Stimulated activated CD4-positive, alpha-beta T cell treated with anti-CD3 and anti-CD28 coated beads, TNF-alpha, amount 100 ng/mL, for 4 hours (primary cell): ENCODE results near the gene NTRK2.

Experiments used
- DNase-seq, 3 experiments: peaks; one replicate each; pipeline ENCODE4 v3.0.0-alpha.2; 2020; ENCODE audit warnings: low read depth in 3 of 3

NTRK2 gene

DNA sequence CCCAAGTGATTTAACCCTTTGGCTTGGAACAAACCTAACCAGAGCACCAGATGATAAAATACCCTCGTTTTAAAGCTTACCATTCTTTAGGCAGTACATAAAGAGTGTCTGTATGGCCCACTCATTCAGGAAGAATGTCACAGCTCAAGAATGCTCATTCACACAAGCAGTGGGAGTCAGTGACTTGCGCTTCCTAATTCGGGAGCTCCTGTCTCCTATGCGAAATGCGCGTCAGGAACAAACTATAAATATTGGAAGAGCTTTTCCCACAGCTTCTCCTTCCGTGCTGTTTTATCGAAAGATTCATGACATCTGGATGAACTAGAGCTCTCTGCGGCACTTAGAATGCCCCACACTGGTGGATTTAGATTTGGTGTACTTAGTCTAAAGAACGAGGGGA lies 66.6 kb downstream of the NTRK2 start:
- DNase-seq: no peak

DNA sequence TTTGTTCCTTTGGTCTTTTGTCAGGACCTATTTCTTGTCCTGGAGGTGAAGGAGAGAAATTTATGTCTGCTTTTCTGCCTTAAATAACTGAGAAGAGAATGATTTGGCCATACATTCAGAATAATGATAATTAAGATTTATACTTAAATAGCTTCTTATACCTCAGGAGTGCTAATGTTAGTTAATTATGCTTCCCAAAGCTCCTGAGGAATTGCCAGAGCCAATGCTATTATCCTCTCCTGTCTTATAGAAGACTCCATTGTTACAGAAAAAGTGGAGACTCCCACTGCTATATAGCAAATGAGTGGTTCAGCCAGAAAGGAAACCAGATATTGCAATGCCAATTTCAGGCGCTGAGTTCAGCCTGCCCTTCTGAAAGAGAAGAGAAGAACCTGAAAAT lies 67.0 kb downstream of the NTRK2 start:
- DNase-seq: no peak

DNA sequence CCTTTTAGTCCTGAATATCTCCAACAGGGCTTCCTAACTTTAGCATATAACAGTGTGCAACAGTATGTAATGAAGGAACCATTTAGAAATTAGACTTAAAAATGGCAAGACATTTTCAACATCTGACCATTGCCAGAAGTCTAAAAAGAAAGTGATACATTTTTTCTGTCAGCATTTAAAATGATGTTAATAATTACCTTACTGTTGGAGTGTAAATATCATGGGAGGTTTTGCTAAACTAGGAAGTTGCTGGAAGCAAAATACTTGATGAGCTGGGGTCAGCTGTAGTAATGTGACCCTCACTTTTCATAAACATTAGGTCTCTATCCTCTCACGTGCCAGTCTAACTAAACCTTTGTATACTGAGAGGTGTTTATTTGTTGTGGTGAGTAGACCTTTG lies 68.8 kb downstream of the NTRK2 start:
- no peak for DNase-seq

DNA sequence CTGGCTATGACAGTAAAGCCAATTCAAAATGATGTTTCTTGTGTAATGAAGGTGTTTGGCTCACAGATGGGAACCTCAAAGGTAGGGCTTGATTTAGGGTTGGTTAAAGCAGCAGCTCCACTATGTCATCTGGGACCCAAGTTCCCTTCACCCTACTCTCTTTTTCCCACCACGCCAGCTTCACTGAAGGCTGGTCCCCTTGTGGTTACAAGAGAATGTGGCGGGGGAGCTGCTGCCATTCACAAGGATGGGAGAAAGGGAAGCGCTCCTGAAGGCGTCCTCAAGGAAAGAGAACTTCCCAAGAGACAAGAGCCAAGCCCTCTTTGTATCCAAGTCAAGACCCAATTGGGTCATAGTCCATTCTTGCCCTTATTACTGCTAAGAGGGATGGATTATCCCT lies 72.7 kb downstream of the NTRK2 start:
- DNase-seq: no peak

DNA sequence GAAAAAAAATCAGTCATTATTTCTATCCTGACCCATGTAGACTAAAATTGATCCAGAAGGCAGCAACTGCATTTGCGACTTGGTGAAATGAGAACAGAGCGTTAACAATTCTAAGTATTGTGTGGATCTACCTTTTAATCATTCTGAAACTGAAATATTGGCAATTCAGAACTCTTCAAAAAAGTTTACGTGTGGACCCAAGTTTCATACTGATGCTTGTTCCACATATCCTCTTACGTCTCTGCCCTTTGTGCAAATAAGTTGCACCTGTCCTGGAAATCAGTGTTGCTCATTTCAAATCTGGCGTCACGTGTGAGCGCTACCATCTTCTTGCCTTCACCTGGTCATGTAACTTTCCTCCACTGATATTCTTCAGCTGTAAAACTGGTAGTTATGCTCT lies 74.7 kb downstream of the NTRK2 start:
- no peak for DNase-seq

DNA sequence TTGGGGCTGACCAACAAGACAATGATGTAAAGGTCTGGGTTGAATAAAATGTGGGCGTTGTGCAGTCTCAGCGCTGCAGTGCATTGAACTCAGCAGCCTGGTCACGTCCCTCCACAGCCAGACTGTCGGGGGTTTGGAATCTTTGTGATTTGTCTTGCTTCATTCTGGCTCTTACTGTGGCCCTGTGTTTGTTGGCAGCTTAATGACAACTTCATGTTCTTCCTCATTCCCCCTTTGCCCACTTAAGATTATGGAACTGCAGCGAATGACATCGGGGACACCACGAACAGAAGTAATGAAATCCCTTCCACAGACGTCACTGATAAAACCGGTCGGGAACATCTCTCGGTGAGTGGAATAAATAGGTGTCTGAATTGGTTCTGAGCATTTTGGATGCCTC lies 75.2 kb downstream of the NTRK2 start:
- no peak for DNase-seq

DNA sequence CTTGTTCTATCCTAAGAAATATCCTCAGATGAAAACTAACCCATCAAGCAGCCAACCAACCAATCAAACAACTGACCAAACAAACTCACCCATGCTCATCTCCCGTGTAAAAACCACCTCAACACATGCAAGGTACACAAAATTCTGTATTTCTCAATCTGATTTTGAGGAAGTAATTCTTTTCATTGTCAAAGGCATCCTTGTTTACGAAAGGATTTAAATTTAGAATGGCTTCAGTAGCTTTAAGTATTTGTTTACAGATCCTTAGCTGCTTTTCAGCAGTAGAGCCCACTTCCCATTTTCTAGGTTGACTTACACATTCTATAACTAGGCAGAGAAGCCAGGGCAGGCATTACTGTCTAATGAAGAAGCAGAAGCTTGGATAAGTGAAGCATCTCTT lies 78.6 kb downstream of the NTRK2 start:
- no peak for DNase-seq

DNA sequence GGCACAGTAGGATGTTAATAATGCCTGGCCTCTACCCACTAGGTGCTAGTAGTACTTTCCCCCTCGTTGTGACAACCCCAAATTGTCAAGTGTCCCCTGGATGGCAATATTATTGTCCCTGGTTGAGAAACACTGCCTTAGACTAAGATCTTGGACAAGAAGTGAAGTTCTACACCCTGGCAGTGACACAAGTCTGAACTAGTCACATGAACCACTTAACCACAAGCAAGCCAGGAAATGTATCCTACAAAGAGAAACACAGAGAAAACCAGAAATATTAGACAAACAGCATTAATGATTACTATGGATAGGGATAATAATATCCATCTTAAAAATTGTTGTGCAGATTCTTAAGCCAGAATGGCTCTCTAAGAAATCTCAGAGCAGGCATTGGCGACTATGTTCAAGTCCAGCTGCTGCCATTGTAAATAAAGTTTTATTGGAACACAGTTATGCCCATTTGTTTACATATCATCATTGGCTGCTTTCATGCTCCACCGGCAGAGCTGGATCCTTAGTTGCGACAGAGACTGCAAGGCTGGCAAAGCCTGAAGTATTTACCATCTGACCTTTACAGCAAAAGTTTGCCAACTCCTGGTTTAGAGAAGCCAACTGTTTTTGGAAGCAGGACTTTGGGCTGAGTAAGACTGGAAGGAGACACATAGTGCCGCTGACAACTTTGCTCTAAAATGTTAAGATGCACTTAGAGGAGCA lies 80.8 kb downstream of the NTRK2 start:
- no peak for DNase-seq

DNA sequence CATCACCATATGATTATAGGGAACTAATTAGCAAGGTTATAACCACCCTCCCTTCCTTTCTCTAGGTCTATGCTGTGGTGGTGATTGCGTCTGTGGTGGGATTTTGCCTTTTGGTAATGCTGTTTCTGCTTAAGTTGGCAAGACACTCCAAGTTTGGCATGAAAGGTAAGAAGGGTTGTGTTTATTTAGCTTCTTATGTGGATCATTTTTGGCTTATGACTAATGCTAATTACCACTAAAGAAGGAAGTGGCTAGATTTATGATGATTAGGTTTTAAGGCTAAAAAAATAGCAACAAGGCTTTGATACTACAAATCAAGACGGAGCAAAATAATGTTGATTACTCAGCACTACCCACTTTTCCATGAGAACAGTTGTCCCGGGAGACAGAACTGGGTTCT lies 82.4 kb downstream of the NTRK2 start:
- DNase-seq: no peak

DNA sequence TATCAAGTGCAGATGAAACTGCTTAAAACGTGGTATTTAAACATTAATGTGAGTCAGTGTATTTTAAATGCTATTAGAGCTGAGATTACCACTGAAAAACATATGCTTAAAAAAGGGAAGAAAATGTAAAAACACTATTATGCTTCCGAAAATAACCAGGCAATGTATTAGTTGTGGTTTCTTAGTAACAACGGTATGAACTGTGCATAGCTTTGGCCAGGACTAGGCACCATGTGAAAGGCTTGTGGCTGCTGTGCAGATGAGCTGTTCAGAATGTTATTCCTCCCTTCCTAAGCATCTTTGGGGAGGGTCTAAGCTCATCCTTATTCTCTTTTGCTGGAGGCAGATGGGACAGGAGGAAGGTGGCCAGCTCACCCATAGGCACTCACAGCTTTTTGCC lies 84.9 kb downstream of the NTRK2 start:
- DNase-seq: no peak

DNA sequence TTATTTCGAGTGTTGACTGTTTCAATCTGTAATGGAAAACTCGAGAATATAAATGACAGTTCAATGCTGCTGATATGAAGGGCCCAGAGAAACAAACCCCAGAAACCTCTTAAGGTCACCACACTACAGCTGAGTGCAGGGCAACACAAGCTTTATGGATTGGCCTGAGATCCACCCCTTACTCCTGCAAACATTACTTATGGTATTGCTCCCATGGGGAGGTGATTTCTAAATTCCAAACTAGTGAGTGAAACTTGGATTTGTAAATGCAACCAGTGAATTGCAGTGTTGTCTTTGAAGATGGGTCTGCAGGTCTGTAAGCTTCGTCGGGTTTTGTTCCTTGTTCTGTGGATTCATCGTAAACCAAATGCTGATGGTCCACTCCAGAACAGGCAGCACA lies 85.4 kb downstream of the NTRK2 start:
- DNase-seq: no peak

DNA sequence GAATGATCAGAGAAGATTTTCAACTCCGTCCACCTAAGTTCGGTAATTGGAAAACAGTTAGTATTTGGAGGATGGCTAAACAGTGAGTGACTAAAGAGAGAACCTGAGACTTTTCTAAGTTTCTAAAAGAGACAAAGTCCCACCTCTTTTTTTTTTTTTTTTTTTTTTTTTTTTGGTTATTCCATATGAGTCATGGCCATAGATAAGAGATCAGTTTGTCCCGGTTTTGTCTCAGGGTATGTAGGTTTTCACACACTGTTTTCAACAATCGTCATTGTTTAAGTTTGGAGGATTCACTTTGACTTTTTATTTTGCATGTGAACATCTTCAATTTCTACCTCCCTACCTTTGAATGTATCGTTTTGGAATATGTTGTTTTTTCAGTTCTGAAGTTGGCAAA lies 85.9 kb downstream of the NTRK2 start:
- DNase-seq: no peak

DNA sequence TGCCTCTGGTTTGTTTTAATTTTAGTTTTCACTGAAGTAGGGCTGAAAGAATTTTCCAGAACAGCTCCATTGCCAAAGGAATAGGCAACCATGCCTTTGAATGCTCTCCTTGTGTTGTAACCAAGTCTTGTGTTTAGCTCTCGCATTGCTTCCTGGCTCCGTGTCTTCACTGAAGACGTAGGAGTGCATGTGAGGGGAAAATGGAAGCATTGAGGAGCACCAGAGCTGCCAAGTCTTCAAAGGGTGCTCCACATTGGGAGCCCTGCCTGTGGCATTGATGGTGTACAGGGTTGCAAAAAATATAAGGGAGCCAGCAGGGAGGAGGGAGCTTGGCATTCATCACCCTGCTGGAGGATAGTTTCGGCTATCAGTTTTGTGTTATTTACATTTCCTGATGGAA lies 86.6 kb downstream of the NTRK2 start:
- DNase-seq: no peak

DNA sequence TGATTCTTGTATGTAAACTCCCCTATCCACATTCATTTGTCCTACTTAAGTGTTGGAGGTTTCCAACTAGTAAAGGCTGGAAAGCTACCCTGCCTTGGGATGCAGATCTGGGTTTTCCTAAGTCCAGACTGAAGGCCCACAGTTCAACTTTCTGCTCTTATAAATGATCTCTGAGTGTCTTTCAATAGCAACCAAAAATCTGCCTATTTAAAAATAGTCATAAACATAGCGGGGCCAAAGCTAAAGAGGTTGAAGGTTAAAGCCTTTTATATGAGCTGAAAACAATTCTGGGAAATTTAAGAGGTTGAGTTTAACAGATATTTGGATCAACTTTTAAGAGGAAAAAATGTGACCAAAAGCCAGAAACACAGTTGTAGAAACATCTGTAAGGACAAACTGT lies 87.2 kb downstream of the NTRK2 start:
- no peak for DNase-seq

DNA sequence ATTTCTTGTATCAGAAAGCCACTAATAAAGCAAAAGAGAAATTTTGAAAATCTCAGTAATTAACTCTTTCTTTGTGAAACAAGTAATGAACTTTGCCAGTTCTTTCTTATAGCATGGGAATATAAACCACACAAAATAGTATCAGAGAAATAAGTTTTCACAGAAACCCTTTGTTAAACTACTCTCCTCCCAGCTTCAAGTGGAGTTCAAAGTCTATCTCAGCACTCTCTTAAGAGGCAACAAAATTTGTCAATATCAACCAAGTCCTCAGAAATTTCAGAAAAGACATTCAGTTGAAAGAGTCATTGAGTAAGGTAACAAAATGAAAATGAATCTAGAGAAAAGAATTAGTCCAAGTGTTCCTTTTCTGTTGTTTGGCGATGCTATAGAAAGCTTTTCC lies 89.3 kb downstream of the NTRK2 start:
- no peak for DNase-seq

DNA sequence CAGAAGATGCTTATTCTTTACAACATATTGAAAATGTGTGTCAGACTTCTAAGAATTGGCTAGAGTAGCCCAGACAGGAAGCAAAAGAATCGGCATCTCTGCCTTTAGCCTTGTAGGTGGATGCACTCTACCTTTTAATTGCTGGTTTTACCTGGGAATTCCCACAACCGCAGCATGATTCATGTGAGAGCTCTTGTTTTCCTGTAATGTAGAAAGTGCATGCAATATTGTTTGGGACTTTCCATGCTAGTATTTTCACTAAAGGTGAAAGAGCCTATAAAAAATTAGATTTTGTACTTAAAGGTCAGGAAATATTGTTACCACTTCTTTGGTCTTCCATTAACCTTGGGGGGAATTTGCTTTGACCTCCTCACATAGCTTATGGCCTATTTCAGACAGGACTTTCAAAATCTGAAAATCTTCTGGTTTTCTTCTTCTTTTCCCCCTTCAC lies 89.8 kb downstream of the NTRK2 start:
- peak in 1 of 3 experiments; percentile 3 for DNase-seq

DNA sequence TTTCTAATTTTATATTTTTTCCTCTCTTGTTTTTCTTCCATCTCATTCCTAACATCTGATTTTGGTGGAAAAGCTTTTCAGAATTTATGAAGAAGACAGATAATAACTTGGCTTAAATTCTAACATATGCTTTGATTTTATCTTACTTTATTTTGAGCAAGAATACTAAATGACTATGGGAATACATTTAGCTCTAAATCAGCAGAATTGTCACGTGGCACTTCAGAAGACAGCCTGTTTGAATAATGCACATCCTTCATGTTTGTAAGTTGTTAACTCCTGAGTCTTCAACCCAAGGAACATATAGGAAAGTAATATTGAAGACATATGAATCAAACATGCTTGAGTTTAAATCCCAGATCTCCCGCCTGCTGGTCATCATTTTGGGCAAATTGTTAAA lies 90.3 kb downstream of the NTRK2 start:
- DNase-seq: no peak

DNA sequence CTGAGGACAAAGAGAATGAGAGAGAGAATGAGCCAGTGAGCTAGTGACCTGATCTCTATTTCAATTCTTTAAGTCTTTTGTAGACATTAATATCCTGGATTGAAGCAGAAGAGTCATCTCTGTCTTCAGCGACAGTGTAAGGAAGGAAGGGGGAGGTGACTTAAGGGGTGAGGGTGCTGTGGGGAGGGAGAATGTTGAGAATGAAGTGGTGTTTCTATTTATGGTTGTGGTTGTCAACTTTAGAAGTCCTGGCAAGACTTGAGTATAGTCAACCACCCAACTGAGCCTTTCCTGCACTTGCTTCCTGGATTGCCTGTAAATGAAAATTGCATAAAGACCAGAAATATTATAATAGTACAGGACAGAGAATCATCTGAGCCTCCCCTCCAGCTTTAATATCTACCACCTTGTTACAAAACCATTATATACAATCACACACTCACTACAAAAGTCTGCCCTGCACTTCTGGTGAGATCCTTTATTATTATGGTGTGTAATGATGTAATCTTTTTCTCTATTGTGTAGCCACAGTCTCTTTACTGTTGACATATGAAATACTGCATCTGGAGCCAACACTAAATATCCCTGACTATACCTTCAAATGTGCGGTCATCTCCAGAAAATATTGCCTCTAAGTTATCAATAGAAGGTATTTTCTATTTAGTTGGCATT lies 91.7 kb downstream of the NTRK2 start:
- DNase-seq: no peak

DNA sequence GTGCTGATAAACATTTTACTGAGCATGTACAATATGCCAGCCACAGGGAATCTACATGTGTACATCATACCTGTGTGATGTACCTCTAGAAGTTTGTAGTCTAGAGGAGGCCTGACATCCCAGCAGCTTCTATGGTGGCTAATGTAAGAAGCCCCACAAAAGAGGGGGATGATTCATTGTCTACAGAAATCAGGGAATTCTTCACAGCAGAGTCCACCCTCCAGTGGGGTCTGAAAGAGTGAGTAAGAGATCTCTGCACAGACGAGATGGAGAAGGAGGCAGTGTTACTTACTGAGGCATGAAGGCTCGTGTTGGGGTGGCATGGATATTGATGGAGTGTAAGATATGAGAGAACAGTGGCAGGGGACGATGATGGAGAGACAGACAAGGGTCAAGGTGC lies 103.0 kb downstream of the NTRK2 start:
- DNase-seq: no peak

DNA sequence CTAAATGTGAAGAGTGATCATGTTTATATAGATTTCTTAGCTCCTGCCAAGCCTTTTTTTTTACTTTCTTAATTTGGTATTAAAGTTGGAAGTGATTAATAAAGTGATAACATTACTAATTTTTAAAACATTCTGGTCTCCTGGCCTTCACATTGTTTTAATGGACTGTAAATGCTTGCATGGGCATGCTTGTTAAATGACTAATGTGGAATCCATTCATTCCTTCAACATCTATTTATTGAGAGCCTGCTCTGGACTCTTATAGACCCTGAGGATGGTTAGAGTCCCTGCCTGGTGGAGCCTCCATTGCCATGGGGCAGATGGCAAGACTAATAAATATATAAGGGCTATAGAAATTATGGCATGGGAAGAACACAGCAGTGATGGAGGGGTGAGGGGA lies 103.5 kb downstream of the NTRK2 start:
- DNase-seq: no peak

DNA sequence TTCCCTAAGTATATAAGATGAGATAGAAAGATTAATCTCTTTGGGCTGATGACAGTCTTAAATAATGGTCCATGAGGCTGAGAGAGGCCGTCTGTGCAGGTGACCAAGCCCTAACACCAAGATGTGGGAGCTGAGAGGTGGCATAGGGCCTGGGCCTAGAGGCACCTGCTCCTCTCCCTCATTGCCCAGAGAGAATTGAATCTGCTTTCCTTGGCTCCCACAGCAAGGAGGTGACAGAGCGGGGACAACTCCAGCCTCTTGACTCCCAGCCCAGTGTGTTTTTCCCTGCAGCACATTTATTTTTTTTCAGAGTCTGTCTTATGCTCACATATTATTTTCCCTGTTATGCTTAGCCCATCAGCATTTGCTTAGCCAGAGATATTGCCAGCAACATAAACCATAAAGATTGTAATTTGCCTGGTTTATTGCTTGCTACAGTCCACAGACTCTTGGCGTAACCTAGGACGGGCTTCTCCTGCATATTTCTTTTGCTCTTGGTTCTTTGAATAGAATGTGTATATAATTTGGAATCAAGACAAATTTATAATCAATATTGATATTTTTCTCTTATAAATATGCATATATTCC lies 105.6 kb downstream of the NTRK2 start:
- DNase-seq: no peak

DNA sequence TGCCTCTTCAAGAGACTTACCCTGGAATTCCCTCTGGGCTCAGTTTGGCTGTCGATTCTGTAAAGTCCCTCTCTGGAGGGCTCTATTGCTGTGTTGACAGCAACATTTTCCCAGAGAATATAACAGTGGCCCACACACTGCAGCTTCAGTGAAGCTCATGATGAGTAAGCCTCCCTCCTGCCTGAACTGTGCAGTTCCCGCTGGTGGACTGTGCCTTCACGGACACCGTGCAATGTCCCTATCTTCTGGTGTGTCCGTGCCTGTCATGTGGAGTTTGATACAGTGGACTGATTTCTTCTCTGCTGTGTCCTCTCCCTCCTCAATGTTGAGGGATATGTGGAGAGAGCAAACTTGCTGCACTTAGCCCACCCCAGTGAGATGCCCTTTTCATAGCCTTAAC lies 109.0 kb downstream of the NTRK2 start:
- DNase-seq: no peak

DNA sequence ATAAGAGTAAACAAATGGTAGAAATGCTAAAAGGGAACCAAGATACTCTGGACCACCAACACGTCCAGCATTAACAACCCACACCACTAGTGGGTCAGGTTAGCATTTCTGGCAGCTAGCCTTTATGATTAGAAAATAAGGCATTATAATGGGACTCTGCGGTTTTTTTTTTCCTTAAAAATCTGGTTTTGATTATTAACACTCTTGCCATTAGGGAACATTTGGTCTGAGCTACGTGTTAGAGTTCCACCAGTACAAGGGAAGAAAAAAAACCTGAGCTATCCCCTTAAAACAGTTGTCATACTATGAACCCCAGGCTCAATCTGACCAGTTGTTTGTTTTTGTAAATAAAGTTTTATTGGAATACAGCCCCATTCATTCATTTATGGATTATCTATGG lies 110.4 kb downstream of the NTRK2 start:
- no peak for DNase-seq
